HEK293 (cell line): ENCODE measurements around the gene ELMO1.

Experiments used
- CTCF ChIA-PET: fragments of 350-600 bp; formaldehyde crosslinking; extraction: SDS; loops from one replicate; lab custom pipeline; 2021; ENCODE audit warnings: antibody characterized with exemption; lab: Yijun Ruan, JAX
- POLR2A ChIA-PET: fragments of 300-600 bp; formaldehyde crosslinking; extraction: SDS; loops from one replicate; lab custom pipeline; 2020; ENCODE audit warnings: antibody characterized with exemption, inconsistent platforms; lab: Yijun Ruan, JAX
- H3K27ac ChIP-seq: fragments of 200-500 bp; sonication (Bioruptor generic); 2 replicates; pipeline ENCODE4 v1.5.1; 2014; ENCODE audit warnings: low read depth, low read length, control low read depth, inconsistent platforms; ENCODE audit errors: extremely low read depth
- H3K36me3 ChIP-seq, 2 experiments: fragments of 200-500 bp in 1 of 2; sonication (Bioruptor generic) in 1 of 2; 1 replicate in 1 of 2; 2 replicates in 1 of 2; pipeline ENCODE4 v1.5.1; 2014 to 2017; ENCODE audit warnings: inconsistent platforms in 2 of 2, low read length in 2 of 2; ENCODE audit not compliant: control insufficient read depth in 2 of 2, insufficient read depth in 1 of 2
- H3K4me1 ChIP-seq: fragments of 200-500 bp; sonication (Bioruptor generic); 2 replicates; pipeline ENCODE4 v1.5.1; 2014; ENCODE audit warnings: mild to moderate bottlenecking, low read length, inconsistent platforms; ENCODE audit not compliant: control insufficient read depth, insufficient read depth
- H3K4me3 ChIP-seq: 2 replicates; pipeline ENCODE4 v1.5.1; 2011; ENCODE audit warnings: low read depth, mild to moderate bottlenecking, control low read depth, low read length, moderate library complexity
- H3K9me3 ChIP-seq: fragments of 200-500 bp; sonication (Bioruptor generic); 2 replicates; pipeline ENCODE4 v1.5.1; 2014; ENCODE audit warnings: low read depth, low read length, inconsistent platforms; ENCODE audit not compliant: control insufficient read depth, insufficient read depth
- BCL11A ChIP-seq: fragments of 450-650 bp; formaldehyde crosslinking; IDR thresholded peaks from 2 replicates; pipeline ENCODE4 v1.5.1; 2016; ENCODE audit warnings: low read depth, missing biosample characterization, missing genetic modification characterization
- GLIS2 ChIP-seq: fragments of 450-650 bp; formaldehyde crosslinking; IDR thresholded peaks from 2 replicates; pipeline ENCODE4 v1.5.1; 2016; ENCODE audit warnings: missing biosample characterization, missing genetic modification characterization
- SCRT2 ChIP-seq: fragments of 450-650 bp; formaldehyde crosslinking; IDR thresholded peaks from 2 replicates; pipeline ENCODE4 v1.5.1; 2016; ENCODE audit warnings: missing biosample characterization, missing genetic modification characterization
- ZFP37 ChIP-seq: fragments of 450-650 bp; formaldehyde crosslinking; IDR thresholded peaks from 2 replicates; pipeline ENCODE4 v1.5.1; 2016; ENCODE audit warnings: missing biosample characterization, missing genetic modification characterization
- ZFP41 ChIP-seq: fragments of 450-650 bp; formaldehyde crosslinking; IDR thresholded peaks from 2 replicates; pipeline ENCODE4 v1.5.1; 2016; ENCODE audit warnings: missing biosample characterization, missing genetic modification characterization, borderline replicate concordance
- ZNF37A ChIP-seq: fragments of 450-650 bp; IDR thresholded peaks from 2 replicates; pipeline ENCODE4 v1.5.1; 2018; ENCODE audit warnings: missing biosample characterization, missing genetic modification characterization
- ZNF426 ChIP-seq: fragments of 450-650 bp; formaldehyde crosslinking; IDR thresholded peaks from 2 replicates; pipeline ENCODE4 v1.5.1; 2017; ENCODE audit warnings: missing biosample characterization, missing genetic modification characterization, mild to moderate bottlenecking, inconsistent platforms, moderate library complexity
- ZNF510 ChIP-seq: fragments of 450-650 bp; formaldehyde crosslinking; IDR thresholded peaks from 2 replicates; pipeline ENCODE4 v1.5.1; 2018; ENCODE audit warnings: mild to moderate bottlenecking, missing genetic modification characterization, missing biosample characterization; ENCODE audit not compliant: insufficient replicate concordance
- ZNF548 ChIP-seq: fragments of 450-650 bp; formaldehyde crosslinking; IDR thresholded peaks from 2 replicates; pipeline ENCODE4 v1.5.1; 2016; ENCODE audit warnings: missing biosample characterization, missing genetic modification characterization
- ZNF660 ChIP-seq: fragments of 450-650 bp; IDR thresholded peaks from 2 replicates; pipeline ENCODE4 v1.5.1; 2018; ENCODE audit warnings: missing biosample characterization, mild to moderate bottlenecking, missing genetic modification characterization
- ZNF76 ChIP-seq: fragments of 450-650 bp; formaldehyde crosslinking; IDR thresholded peaks from 2 replicates; pipeline ENCODE4; 2016; ENCODE audit warnings: low read depth, missing biosample characterization, missing genetic modification characterization, borderline replicate concordance
- ZNF791 ChIP-seq: fragments of 450-650 bp; formaldehyde crosslinking; IDR thresholded peaks from 2 replicates; pipeline ENCODE4 v1.5.1; 2016; ENCODE audit warnings: missing biosample characterization, missing genetic modification characterization
- ZNF837 ChIP-seq: fragments of 450-650 bp; formaldehyde crosslinking; IDR thresholded peaks from 2 replicates; pipeline ENCODE4 v1.5.1; 2016; ENCODE audit warnings: missing biosample characterization, missing genetic modification characterization
- TF ChIP-seq, protein P1 (sequence below): fragments of 450-650 bp; formaldehyde crosslinking; IDR thresholded peaks from 2 replicates; pipeline ENCODE4 v1.5.1; 2016; ENCODE audit warnings: missing biosample characterization, missing genetic modification characterization
- TF ChIP-seq, protein P2 (sequence below): fragments of 450-650 bp; formaldehyde crosslinking; IDR thresholded peaks from 2 replicates; pipeline ENCODE4 v1.5.1; 2016; ENCODE audit warnings: missing biosample characterization, missing genetic modification characterization
- TF ChIP-seq, protein P3 (sequence below): fragments of 450-650 bp; formaldehyde crosslinking; IDR thresholded peaks from 2 replicates; pipeline ENCODE4 v1.5.1; 2017; ENCODE audit warnings: missing biosample characterization, missing genetic modification characterization
- TF ChIP-seq, protein P4 (sequence below): sonication (generic); formaldehyde crosslinking; IDR thresholded peaks from 2 replicates; pipeline ENCODE4 v1.8.1; 2022; ENCODE audit warnings: mild to moderate bottlenecking, moderate library complexity, missing genetic modification reagents

Gene ELMO1

DNA sequence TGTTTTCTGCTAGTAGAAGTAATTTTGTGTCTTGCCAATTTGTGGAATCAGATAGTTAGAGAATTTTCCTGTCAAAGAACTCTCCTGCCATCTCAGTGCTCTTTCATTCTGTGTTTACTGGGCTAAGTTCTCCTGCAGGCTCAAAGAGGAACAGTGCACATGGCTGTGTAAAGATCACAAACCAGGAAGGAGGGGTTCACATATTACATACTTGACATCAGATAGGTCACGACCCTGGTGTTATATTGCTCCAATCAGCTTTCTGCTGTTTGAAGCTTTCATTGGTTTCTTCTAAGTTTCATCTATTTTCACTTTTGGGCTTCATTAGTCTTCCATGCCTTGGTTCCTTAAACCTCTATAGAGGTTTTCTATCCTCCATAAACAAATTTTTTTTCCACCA, 13.5 kb upstream of the ELMO1 start:
- ChIA-PET POLR2A (no interaction called here), CTCF (interaction anchor here (0.6 to 1.4 kb wide), 2 partner anchors 44 to 177 kb away, joined by 3 read pairs; no protein-coding TSS in a partner anchor)
- Histone ChIP-seq H3K4me1 (no peaks in the 10 kb centered on the region), H3K27ac (no peak overlapping the region), H3K36me3 (no peaks in the 10 kb centered on the region), H3K4me3 (no peak overlapping the region), H3K9me3 (no peaks in the 10 kb centered on the region)
- TF ChIP-seq ZNF548 (tag by site-specific recombination): no peak
- TF ChIP-seq, protein P1, sequence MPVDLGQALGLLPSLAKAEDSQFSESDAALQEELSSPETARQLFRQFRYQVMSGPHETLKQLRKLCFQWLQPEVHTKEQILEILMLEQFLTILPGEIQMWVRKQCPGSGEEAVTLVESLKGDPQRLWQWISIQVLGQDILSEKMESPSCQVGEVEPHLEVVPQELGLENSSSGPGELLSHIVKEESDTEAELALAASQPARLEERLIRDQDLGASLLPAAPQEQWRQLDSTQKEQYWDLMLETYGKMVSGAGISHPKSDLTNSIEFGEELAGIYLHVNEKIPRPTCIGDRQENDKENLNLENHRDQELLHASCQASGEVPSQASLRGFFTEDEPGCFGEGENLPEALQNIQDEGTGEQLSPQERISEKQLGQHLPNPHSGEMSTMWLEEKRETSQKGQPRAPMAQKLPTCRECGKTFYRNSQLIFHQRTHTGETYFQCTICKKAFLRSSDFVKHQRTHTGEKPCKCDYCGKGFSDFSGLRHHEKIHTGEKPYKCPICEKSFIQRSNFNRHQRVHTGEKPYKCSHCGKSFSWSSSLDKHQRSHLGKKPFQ (tag by site-specific recombination): no peak
- no peak for TF ChIP-seq ZNF660
- no peak for TF ChIP-seq SCRT2
- no peak for TF ChIP-seq ZNF76 (tag by site-specific recombination)
- TF ChIP-seq ZNF426 (tag by site-specific recombination): no peak
- TF ChIP-seq, protein P2, sequence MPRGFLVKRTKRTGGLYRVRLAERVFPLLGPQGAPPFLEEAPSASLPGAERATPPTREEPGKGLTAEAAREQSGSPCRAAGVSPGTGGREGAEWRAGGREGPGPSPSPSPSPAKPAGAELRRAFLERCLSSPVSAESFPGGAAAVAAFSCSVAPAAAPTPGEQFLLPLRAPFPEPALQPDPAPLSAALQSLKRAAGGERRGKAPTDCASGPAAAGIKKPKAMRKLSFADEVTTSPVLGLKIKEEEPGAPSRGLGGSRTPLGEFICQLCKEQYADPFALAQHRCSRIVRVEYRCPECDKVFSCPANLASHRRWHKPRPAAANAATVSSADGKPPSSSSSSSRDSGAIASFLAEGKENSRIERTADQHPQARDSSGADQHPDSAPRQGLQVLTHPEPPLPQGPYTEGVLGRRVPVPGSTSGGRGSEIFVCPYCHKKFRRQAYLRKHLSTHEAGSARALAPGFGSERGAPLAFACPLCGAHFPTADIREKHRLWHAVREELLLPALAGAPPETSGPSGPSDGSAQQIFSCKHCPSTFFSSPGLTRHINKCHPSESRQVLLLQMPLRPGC (tag by site-specific recombination): no peak

DNA sequence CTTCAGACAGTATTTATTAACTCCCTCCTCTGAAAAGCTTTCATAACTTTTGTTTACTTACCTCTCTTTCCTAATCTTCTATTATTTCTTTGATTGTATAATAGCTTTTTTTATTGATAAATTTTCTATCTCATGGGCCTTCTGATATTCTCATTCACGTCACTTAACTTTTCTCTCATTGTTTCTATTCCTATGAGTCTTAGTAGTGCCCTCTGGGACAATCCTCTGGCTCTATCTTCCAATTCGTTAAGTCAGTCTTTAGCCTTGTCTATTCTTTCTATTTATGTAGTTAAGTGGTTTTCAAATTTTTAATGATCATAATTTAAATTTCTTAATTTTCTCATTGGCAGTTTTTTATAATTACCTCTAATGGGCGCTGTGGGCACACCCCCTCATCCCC, 6.4 kb upstream of the ELMO1 start:
- H3K9me3 ChIP-seq: no peaks in the 10 kb centered on the region
- POLR2A ChIA-PET: no interaction called here
- CTCF ChIA-PET: interaction anchor here (0.6 to 0.7 kb wide), 2 partner anchors 11 to 248 kb away, joined by 3 to 7 read pairs; no protein-coding TSS in a partner anchor
- H3K4me1 ChIP-seq: no peaks in the 10 kb centered on the region
- H3K36me3 ChIP-seq: no peaks in the 10 kb centered on the region
- H3K27ac ChIP-seq: no peak overlapping the region
- TF ChIP-seq ZFP41 (tag by site-specific recombination) (no peak), ZNF510 (peak; percentile 95), ZNF791 (no peak)
- no peak overlapping the region for H3K4me3 ChIP-seq

DNA sequence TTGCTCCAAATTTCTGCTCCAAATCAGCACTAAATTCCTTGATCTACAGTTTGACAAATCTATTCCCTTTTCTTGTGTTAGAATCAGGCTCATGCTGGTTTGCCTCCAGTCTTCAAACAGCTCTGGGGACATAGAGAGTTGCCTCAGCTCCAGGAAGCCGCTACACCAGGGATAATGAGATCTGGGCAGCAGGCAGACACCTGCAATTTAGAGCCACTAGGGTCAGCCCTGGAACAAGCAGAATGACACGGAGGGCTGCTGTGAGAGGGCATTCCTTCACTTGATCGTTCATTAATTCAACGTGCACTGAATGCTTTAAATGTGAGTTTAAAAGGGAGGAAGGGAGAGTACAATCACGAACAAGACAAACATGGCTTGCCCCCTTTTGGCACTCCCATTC, 3.7 kb upstream of the ELMO1 start:
- TF ChIP-seq, protein P3, sequence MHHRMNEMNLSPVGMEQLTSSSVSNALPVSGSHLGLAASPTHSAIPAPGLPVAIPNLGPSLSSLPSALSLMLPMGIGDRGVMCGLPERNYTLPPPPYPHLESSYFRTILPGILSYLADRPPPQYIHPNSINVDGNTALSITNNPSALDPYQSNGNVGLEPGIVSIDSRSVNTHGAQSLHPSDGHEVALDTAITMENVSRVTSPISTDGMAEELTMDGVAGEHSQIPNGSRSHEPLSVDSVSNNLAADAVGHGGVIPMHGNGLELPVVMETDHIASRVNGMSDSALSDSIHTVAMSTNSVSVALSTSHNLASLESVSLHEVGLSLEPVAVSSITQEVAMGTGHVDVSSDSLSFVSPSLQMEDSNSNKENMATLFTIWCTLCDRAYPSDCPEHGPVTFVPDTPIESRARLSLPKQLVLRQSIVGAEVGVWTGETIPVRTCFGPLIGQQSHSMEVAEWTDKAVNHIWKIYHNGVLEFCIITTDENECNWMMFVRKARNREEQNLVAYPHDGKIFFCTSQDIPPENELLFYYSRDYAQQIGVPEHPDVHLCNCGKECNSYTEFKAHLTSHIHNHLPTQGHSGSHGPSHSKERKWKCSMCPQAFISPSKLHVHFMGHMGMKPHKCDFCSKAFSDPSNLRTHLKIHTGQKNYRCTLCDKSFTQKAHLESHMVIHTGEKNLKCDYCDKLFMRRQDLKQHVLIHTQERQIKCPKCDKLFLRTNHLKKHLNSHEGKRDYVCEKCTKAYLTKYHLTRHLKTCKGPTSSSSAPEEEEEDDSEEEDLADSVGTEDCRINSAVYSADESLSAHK (tag by site-specific recombination): no peak
- TF ChIP-seq ZNF837 (tag by site-specific recombination) (no peak), ZNF548 (tag by site-specific recombination) (no peak), GLIS2 (no peak), ZNF37A (tag by site-specific recombination) (no peak), ZFP37 (tag by site-specific recombination) (no peak), BCL11A (tag by site-specific recombination) (no peak)
- TF ChIP-seq, protein P4, sequence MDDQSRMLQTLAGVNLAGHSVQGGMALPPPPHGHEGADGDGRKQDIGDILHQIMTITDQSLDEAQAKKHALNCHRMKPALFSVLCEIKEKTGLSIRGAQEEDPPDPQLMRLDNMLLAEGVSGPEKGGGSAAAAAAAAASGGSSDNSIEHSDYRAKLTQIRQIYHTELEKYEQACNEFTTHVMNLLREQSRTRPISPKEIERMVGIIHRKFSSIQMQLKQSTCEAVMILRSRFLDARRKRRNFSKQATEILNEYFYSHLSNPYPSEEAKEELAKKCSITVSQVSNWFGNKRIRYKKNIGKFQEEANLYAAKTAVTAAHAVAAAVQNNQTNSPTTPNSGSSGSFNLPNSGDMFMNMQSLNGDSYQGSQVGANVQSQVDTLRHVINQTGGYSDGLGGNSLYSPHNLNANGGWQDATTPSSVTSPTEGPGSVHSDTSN: no peak
- Histone ChIP-seq H3K4me3 (no peak overlapping the region), H3K4me1 (peaks cover 4% of the 10 kb centered on the region), H3K36me3 (no peaks in the 10 kb centered on the region), H3K27ac (no peak overlapping the region), H3K9me3 (no peaks in the 10 kb centered on the region)
- ChIA-PET POLR2A (no interaction called here), CTCF (interaction anchor here (0.9 kb wide), 1 partner anchor 217 kb away, joined by 3 read pairs; no protein-coding TSS in a partner anchor)
